ENCODE results near the gene MRPL40.

The MRPL40 gene

GRCh38 chr22:19402642-19403191 lies 29.6 kb upstream of the MRPL40 start:
- no peak for DNase-seq
- H3K27me3 ChIP-seq (replicated peaks): no peaks in the 10 kb centered on the region
- H3K4me3 ChIP-seq (ENCODE audit: low read depth, low read length): no peak overlapping the region
- peaks cover 60% of the 10 kb centered on the region for H3K36me3 ChIP-seq (replicated peaks)
- H3K27ac ChIP-seq: no peak overlapping the region
- in situ Hi-C loops (cut with HindIII; ENCODE audit: low pct_ligation_motif_present, low sequenced_read_pairs): no loop called here
- TF ChIP-seq CTCF (IDR thresholded peaks at IDR 0.05; ENCODE audit: low read depth, low read length, missing control alignments): no peak

- in situ Hi-C loops (cut with HindIII; ENCODE audit: low pct_ligation_motif_present, low sequenced_read_pairs): no loop called here
- Histone ChIP-seq H3K36me3 (replicated peaks) (peaks cover 68% of the 10 kb centered on the region), H3K4me3 (ENCODE audit: low read depth, low read length) (no peak overlapping the region), H3K27ac (no peak overlapping the region), H3K27me3 (replicated peaks) (no peaks in the 10 kb centered on the region)
- DNase-seq: no peak
- no peak for TF ChIP-seq CTCF (IDR thresholded peaks at IDR 0.05; ENCODE audit: low read depth, low read length, missing control alignments)
Measured at GRCh38 chr22:19404676-19405075, 27.7 kb upstream of the MRPL40 start.

- Histone ChIP-seq H3K27me3 (replicated peaks) (no peaks in the 10 kb centered on the region), H3K4me3 (ENCODE audit: low read depth, low read length) (no peak overlapping the region), H3K36me3 (replicated peaks) (peaks cover 71% of the 10 kb centered on the region), H3K27ac (no peak overlapping the region)
- no peak for TF ChIP-seq CTCF (IDR thresholded peaks at IDR 0.05; ENCODE audit: low read depth, low read length, missing control alignments)
- DNase-seq: no peak
- in situ Hi-C loops (cut with HindIII; ENCODE audit: low pct_ligation_motif_present, low sequenced_read_pairs): no loop called here
Measured at GRCh38 chr22:19405133-19405532, 27.2 kb upstream of the MRPL40 start.

GRCh38 chr22:19405652-19406051 lies 26.7 kb upstream of the MRPL40 start:
- DNase-seq: no peak
- in situ Hi-C loops (cut with HindIII; ENCODE audit: low pct_ligation_motif_present, low sequenced_read_pairs): no loop called here
- no peak overlapping the region for H3K4me3 ChIP-seq (ENCODE audit: low read depth, low read length)
- H3K27me3 ChIP-seq (replicated peaks): no peaks in the 10 kb centered on the region
- H3K36me3 ChIP-seq (replicated peaks): peaks cover 67% of the 10 kb centered on the region
- no peak overlapping the region for H3K27ac ChIP-seq
- TF ChIP-seq CTCF (IDR thresholded peaks at IDR 0.05; ENCODE audit: low read depth, low read length, missing control alignments): no peak

- in situ Hi-C loops (cut with HindIII; ENCODE audit: low pct_ligation_motif_present, low sequenced_read_pairs): no loop called here
- no peak for DNase-seq
- Histone ChIP-seq H3K36me3 (replicated peaks) (peaks cover 60% of the 10 kb centered on the region), H3K27me3 (replicated peaks) (no peaks in the 10 kb centered on the region), H3K4me3 (ENCODE audit: low read depth, low read length) (no peak overlapping the region), H3K27ac (no peak overlapping the region)
- TF ChIP-seq CTCF (IDR thresholded peaks at IDR 0.05; ENCODE audit: low read depth, low read length, missing control alignments): no peak
Measured at GRCh38 chr22:19406281-19406811, 26.0 kb upstream of the MRPL40 start.

GRCh38 chr22:19406846-19407245 lies 25.5 kb upstream of the MRPL40 start:
- Histone ChIP-seq H3K4me3 (ENCODE audit: low read depth, low read length) (no peak overlapping the region), H3K36me3 (replicated peaks) (peaks cover 55% of the 10 kb centered on the region), H3K27me3 (replicated peaks) (no peaks in the 10 kb centered on the region), H3K27ac (no peak overlapping the region)
- TF ChIP-seq CTCF (IDR thresholded peaks at IDR 0.05; ENCODE audit: low read depth, low read length, missing control alignments): no peak
- in situ Hi-C loops (cut with HindIII; ENCODE audit: low pct_ligation_motif_present, low sequenced_read_pairs): no loop called here
- no peak for DNase-seq
